RWPE2 (cell line): ENCODE results near the gene VPS4A.

Experiments used
- ATAC-seq: fragments of 200-7000 bp; cut with Tn5 transposase; 3 replicates; pipeline ENCODE4 v1.9.1; 2021; ENCODE audit warnings: low read depth
- DNase-seq: peaks from one replicate; pipeline ENCODE4 v3.0.0-alpha.2; 2020; ENCODE audit warnings: low spot score
- H3K27ac ChIP-seq: fragments of 450-650 bp; 2 replicates; pipeline ENCODE4 v1.5.1; 2017; ENCODE audit warnings: mild to moderate bottlenecking; ENCODE audit not compliant: poor library complexity, severe bottlenecking
- H3K27me3 ChIP-seq: fragments of 250-450 bp; sonication (Bioruptor Pico); 2 replicates; pipeline ENCODE4 v1.5.1; 2021; ENCODE audit warnings: mild to moderate bottlenecking, moderate library complexity; ENCODE audit not compliant: insufficient read depth, poor library complexity, severe bottlenecking
- H3K36me3 ChIP-seq: fragments of 250-450 bp; sonication (Bioruptor Pico); 2 replicates; pipeline ENCODE4 v1.5.1; 2020; ENCODE audit warnings: low read depth, mild to moderate bottlenecking, moderate library complexity
- H3K4me1 ChIP-seq: fragments of 250-450 bp; sonication (Bioruptor Pico); 2 replicates; pipeline ENCODE4 v1.5.1; 2021; ENCODE audit warnings: mild to moderate bottlenecking, moderate library complexity; ENCODE audit not compliant: insufficient read depth, poor library complexity, severe bottlenecking
- H3K4me3 ChIP-seq: fragments of 250-450 bp; sonication (Bioruptor Pico); 2 replicates; pipeline ENCODE4 v1.5.1; 2021; ENCODE audit warnings: mild to moderate bottlenecking, moderate library complexity; ENCODE audit not compliant: severe bottlenecking
- H3K9me3 ChIP-seq: fragments of 250-450 bp; sonication (Bioruptor Pico); 2 replicates; pipeline ENCODE4 v1.5.1; 2021; ENCODE audit warnings: mild to moderate bottlenecking, moderate library complexity; ENCODE audit not compliant: severe bottlenecking
- CTCF ChIP-seq: fragments of 450-650 bp; IDR thresholded peaks from one replicate; pipeline ENCODE4 v1.5.1; 2017; ENCODE audit warnings: mild to moderate bottlenecking, moderate library complexity; ENCODE audit not compliant: poor library complexity, severe bottlenecking

Gene VPS4A

DNA sequence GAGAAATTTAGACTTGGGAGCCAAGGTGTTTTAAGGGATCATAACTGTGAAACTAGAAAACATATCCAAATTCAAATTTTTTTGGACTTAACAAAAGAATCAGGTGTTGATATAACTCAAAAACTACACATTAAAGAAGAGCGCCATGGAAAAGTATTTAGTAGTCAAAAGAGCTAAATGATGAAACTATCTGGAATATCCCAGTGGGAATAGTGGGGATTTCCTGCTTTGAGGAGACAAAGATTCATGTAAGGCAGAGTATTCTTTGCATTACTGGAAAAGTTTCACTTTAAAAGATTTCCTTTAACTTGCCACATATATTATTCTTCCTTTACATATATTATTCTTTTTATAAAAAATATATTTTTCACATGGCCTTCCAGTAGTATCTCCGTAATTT lies 40.3 kb upstream of the VPS4A start:
- DNase-seq: no peak
- Histone ChIP-seq H3K4me1 (no peaks in the 10 kb centered on the region), H3K9me3 (no peaks in the 10 kb centered on the region), H3K27ac (no peak overlapping the region), H3K36me3 (peaks cover 33% of the 10 kb centered on the region), H3K27me3 (no peaks in the 10 kb centered on the region), H3K4me3 (no peak overlapping the region)
- no peak for TF ChIP-seq CTCF
- no peak for ATAC-seq

DNA sequence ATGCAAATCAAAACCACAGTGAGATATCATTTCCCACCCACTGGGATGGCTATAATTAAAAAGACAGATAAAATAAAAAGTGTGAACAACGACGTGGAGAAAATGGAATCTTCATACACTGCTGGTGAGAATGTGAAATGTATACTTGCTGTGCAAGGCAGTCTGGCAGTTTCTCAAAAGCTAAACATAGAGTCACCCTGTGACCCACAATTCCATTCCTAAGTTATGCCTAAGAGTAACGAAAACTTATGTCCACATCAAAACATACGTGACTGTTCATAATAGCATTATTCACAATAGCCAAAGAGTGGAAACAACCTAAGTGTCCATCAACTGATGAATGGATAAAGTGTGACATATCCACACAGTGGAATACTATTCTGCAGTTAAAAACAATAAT lies 38.1 kb upstream of the VPS4A start:
- Histone ChIP-seq H3K27me3 (no peaks in the 10 kb centered on the region), H3K27ac (no peak overlapping the region), H3K9me3 (no peaks in the 10 kb centered on the region), H3K4me3 (no peak overlapping the region), H3K4me1 (no peaks in the 10 kb centered on the region), H3K36me3 (peaks cover 26% of the 10 kb centered on the region)
- no peak for ATAC-seq
- TF ChIP-seq CTCF: no peak
- no peak for DNase-seq

DNA sequence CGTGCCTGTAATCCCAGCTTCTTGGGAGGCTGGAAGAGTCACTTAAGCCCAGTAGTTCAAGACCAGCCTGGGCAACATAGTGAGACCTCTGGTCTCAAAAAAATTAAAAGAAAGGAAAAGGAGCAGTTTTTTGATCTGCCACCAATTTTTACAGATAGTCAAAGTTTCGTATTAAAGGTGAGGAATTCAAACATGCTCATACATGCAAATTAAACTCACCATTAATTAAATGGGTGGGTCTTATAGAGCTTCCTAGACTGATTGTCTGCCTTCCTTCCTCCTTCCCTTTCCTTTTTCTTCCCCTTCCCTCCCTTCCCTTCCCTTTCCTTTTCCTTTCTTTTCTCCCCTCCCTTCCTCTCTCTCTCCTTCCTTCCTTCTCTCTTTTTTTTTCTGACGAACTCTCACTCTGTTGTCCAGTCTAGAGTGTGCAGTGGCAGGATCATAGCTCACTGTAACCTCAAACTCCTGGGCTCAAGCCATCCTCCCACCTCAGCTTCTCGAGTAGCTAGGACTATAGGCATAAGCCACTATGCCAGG lies 36.4 kb upstream of the VPS4A start:
- Histone ChIP-seq H3K4me1 (no peaks in the 10 kb centered on the region), H3K27me3 (no peaks in the 10 kb centered on the region), H3K4me3 (no peak overlapping the region), H3K27ac (no peak overlapping the region), H3K36me3 (peaks cover 21% of the 10 kb centered on the region), H3K9me3 (no peaks in the 10 kb centered on the region)
- ATAC-seq (no peak), DNase-seq (no peak)
- TF ChIP-seq CTCF: no peak

GRCh38 chr16:69276148-69277115 lies 34.7 kb upstream of the VPS4A start:
- ATAC-seq: no peak
- Histone ChIP-seq H3K9me3 (no peaks in the 10 kb centered on the region), H3K27me3 (no peaks in the 10 kb centered on the region), H3K4me3 (no peak overlapping the region), H3K4me1 (no peaks in the 10 kb centered on the region), H3K27ac (no peak overlapping the region), H3K36me3 (peaks cover 5% of the 10 kb centered on the region)
- no peak for TF ChIP-seq CTCF
- DNase-seq: no peak

- no peaks in the 10 kb centered on the region for H3K36me3 ChIP-seq
- H3K9me3 ChIP-seq: no peaks in the 10 kb centered on the region
- no peaks in the 10 kb centered on the region for H3K4me1 ChIP-seq
- no peak for TF ChIP-seq CTCF
- ATAC-seq (no peak), DNase-seq (no peak)
- no peaks in the 10 kb centered on the region for H3K27me3 ChIP-seq
- H3K27ac ChIP-seq: no peak overlapping the region
- no peak overlapping the region for H3K4me3 ChIP-seq
Measured at GRCh38 chr16:69277413-69277812, 33.7 kb upstream of the VPS4A start.
